LNCaP clone FGC (cell line): ENCODE results near the gene PCSK9.

Experiments used
- DNase-seq: peaks from one replicate; pipeline ENCODE4 v3.0.0-alpha.2; 2011; ENCODE audit warnings: low read depth
- H3K4me3 ChIP-seq: 2 replicates; pipeline ENCODE4 v1.5.1; 2011; ENCODE audit warnings: mild to moderate bottlenecking, low read depth, low read length, control low read depth
- CTCF ChIP-seq: IDR thresholded peaks from 2 replicates; pipeline ENCODE4 v1.5.1; 2012; ENCODE audit warnings: mild to moderate bottlenecking; ENCODE audit not compliant: control insufficient read depth, insufficient read depth; ENCODE audit errors: extremely low read depth

PCSK9 gene

GRCh38 chr1:55057956-55058298 is 18.6 kb downstream of the PCSK9 start:
- no peak for DNase-seq
- TF ChIP-seq CTCF: no peak
- H3K4me3 ChIP-seq: no peak overlapping the region

- no peak overlapping the region for H3K4me3 ChIP-seq
- TF ChIP-seq CTCF: no peak
- DNase-seq: no peak
Measured at GRCh38 chr1:55059302-55060132, 20.2 kb downstream of the PCSK9 start.

- H3K4me3 ChIP-seq: no peak overlapping the region
- no peak for TF ChIP-seq CTCF
- no peak for DNase-seq
Measured at GRCh38 chr1:55060133-55060999, 21.0 kb downstream of the PCSK9 start.

- no peak for DNase-seq
- TF ChIP-seq CTCF: no peak
- no peak overlapping the region for H3K4me3 ChIP-seq
Measured at GRCh38 chr1:55061000-55061705, 21.8 kb downstream of the PCSK9 start.

- no peak for DNase-seq
- no peak for TF ChIP-seq CTCF
- no peak overlapping the region for H3K4me3 ChIP-seq
Measured at GRCh38 chr1:55061706-55062321, 22.5 kb downstream of the PCSK9 start.

- DNase-seq: no peak
- H3K4me3 ChIP-seq: no peak overlapping the region
- TF ChIP-seq CTCF: no peak
Measured at GRCh38 chr1:55062801-55063576, 23.6 kb downstream of the PCSK9 start.
